Measurements from ENCODE around the gene ROCK2. TPM values are rescaled to one million over a fixed set of nuclear protein-coding genes. Genes with fewer than 3 reads are reported as not detected.

The ROCK2 gene
- total RNA-seq, 1 experiment from 2014 or later, result 49.4 TPM

GRCh38 chr2:11146076-11146475, 198.4 kb downstream of the ROCK2 start:
- Histone ChIP-seq H3K27ac (ENCODE audit: low read depth, low read length, poor library complexity, severe bottlenecking) (no peak overlapping the region), H3K36me3 (ENCODE audit: insufficient read depth, low read length, poor library complexity, severe bottlenecking) (no peaks in the 10 kb centered on the region), H3K4me1 (ENCODE audit: insufficient read depth, low read length, poor library complexity, severe bottlenecking) (no peaks in the 10 kb centered on the region), H3K27me3 (replicated peaks; ENCODE audit: insufficient read depth, low read depth, low read length, poor library complexity) (no peaks in the 10 kb centered on the region), H3K4me3 (ENCODE audit: low read depth, low read length, poor library complexity, severe bottlenecking) (no peak overlapping the region), H3K9me3 (ENCODE audit: low read depth, low read length, poor library complexity, severe bottlenecking) (no peaks in the 10 kb centered on the region)
- ChIA-PET POLR2A (ENCODE audit: low non-redundant PET) (no interaction called here), CTCF (no interaction called here)
- intact Hi-C loops (cut with micrococcal nuclease; ENCODE audit: unreplicated experiment), result no loop called here
- no peak for DNase-seq (ENCODE audit: low spot score)
- TF ChIP-seq, protein P1, sequence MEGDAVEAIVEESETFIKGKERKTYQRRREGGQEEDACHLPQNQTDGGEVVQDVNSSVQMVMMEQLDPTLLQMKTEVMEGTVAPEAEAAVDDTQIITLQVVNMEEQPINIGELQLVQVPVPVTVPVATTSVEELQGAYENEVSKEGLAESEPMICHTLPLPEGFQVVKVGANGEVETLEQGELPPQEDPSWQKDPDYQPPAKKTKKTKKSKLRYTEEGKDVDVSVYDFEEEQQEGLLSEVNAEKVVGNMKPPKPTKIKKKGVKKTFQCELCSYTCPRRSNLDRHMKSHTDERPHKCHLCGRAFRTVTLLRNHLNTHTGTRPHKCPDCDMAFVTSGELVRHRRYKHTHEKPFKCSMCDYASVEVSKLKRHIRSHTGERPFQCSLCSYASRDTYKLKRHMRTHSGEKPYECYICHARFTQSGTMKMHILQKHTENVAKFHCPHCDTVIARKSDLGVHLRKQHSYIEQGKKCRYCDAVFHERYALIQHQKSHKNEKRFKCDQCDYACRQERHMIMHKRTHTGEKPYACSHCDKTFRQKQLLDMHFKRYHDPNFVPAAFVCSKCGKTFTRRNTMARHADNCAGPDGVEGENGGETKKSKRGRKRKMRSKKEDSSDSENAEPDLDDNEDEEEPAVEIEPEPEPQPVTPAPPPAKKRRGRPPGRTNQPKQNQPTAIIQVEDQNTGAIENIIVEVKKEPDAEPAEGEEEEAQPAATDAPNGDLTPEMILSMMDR (conservative IDR thresholded peaks at IDR 0.05; ENCODE audit: low read depth, low read length), result no peak
- TF ChIP-seq EZH2 (IDR thresholded peaks at IDR 0.05; ENCODE audit: borderline replicate concordance, low read depth, low read length, poor library complexity, severe bottlenecking), result no peak
- BruUV-seq (replicated peaks), result no TSS peak

GRCh38 chr2:11145350-11145749, 199.1 kb downstream of the ROCK2 start:
- Histone ChIP-seq H3K4me3 (ENCODE audit: low read depth, low read length, poor library complexity, severe bottlenecking) (no peak overlapping the region), H3K27me3 (replicated peaks; ENCODE audit: insufficient read depth, low read depth, low read length, poor library complexity) (no peaks in the 10 kb centered on the region), H3K9me3 (ENCODE audit: low read depth, low read length, poor library complexity, severe bottlenecking) (no peaks in the 10 kb centered on the region), H3K4me1 (ENCODE audit: insufficient read depth, low read length, poor library complexity, severe bottlenecking) (no peaks in the 10 kb centered on the region), H3K27ac (ENCODE audit: low read depth, low read length, poor library complexity, severe bottlenecking) (no peak overlapping the region), H3K36me3 (ENCODE audit: insufficient read depth, low read length, poor library complexity, severe bottlenecking) (no peaks in the 10 kb centered on the region)
- DNase-seq (ENCODE audit: low spot score), result no peak
- ChIA-PET POLR2A (ENCODE audit: low non-redundant PET) (no interaction called here), CTCF (interaction anchor here (0.6 kb wide), 1 partner anchor 17 kb away, joined by 5 read pairs; no protein-coding TSS in a partner anchor)
- no TSS peak for BruUV-seq (replicated peaks)
- intact Hi-C loops (cut with micrococcal nuclease; ENCODE audit: unreplicated experiment), result no loop called here
- TF ChIP-seq, protein P1 (conservative IDR thresholded peaks at IDR 0.05; ENCODE audit: low read depth, low read length), result no peak
- no peak for TF ChIP-seq EZH2 (IDR thresholded peaks at IDR 0.05; ENCODE audit: borderline replicate concordance, low read depth, low read length, poor library complexity, severe bottlenecking)

- BruUV-seq (replicated peaks), result no TSS peak
- no peak overlapping the region for H3K4me3 ChIP-seq (ENCODE audit: low read depth, low read length, poor library complexity, severe bottlenecking)
- no peak overlapping the region for H3K27ac ChIP-seq (ENCODE audit: low read depth, low read length, poor library complexity, severe bottlenecking)
- POLR2A ChIA-PET (ENCODE audit: low non-redundant PET), result no interaction called here
- H3K9me3 ChIP-seq (ENCODE audit: low read depth, low read length, poor library complexity, severe bottlenecking), result no peaks in the 10 kb centered on the region
- intact Hi-C loops (cut with micrococcal nuclease; ENCODE audit: unreplicated experiment), result no loop called here
- no peak for DNase-seq (ENCODE audit: low spot score)
- TF ChIP-seq, protein P1 (conservative IDR thresholded peaks at IDR 0.05; ENCODE audit: low read depth, low read length), result no peak
- TF ChIP-seq EZH2 (IDR thresholded peaks at IDR 0.05; ENCODE audit: borderline replicate concordance, low read depth, low read length, poor library complexity, severe bottlenecking), result no peak
- no peaks in the 10 kb centered on the region for H3K36me3 ChIP-seq (ENCODE audit: insufficient read depth, low read length, poor library complexity, severe bottlenecking)
- H3K27me3 ChIP-seq (replicated peaks; ENCODE audit: insufficient read depth, low read depth, low read length, poor library complexity), result no peaks in the 10 kb centered on the region
- H3K4me1 ChIP-seq (ENCODE audit: insufficient read depth, low read length, poor library complexity, severe bottlenecking), result no peaks in the 10 kb centered on the region
- CTCF ChIA-PET, result interaction anchor here (0.6 to 1.1 kb wide), 3 partner anchors 12 to 17 kb away, joined by 3 to 5 read pairs (median 4); no protein-coding TSS in a partner anchor
Observed at GRCh38 chr2:11144738-11145079, 199.7 kb downstream of the ROCK2 start.

Measured in A673 (cell line).